HepG2 (cell line): ENCODE data around the gene COQ7. TPM values are rescaled to one million over a fixed set of nuclear protein-coding genes. Genes with fewer than 3 reads are reported as not detected.
A peak's percentile ranks its signal among the peaks of the same experiment; 100 is the strongest.

Experiments used
- ATF7-NPFF ChIP-seq: sonication (generic); formaldehyde crosslinking; IDR thresholded peaks from 2 replicates; pipeline ENCODE4 v1.8.1; 2023; ENCODE audit warnings: mild to moderate bottlenecking, low read depth, missing genetic modification reagents, moderate library complexity
- BCLAF1 ChIP-seq: fragments of 450-650 bp; IDR thresholded peaks from 2 replicates; pipeline ENCODE4 v1.6.1; 2017; ENCODE audit warnings: mild to moderate bottlenecking
- CHD2 ChIP-seq: IDR thresholded peaks from 2 replicates; pipeline ENCODE4 v1.6.1; 2011; ENCODE audit warnings: low read depth, low read length, improper control_type of control experiment
- EP300 ChIP-seq, 3 experiments: sonication (generic) in 1 of 3; formaldehyde crosslinking in 1 of 3; IDR thresholded peaks; 2 replicates each; pipeline versions ENCODE4 v1.5.1 to v1.6.1; 2011 to 2020; ENCODE audit warnings: low read depth in 2 of 3, low read length in 2 of 3, borderline replicate concordance in 1 of 3, improper control_type of control experiment in 1 of 3, mild to moderate bottlenecking in 1 of 3, missing genetic modification reagents in 1 of 3, moderate library complexity in 1 of 3
- FOXJ3 ChIP-seq: sonication (generic); formaldehyde crosslinking; IDR thresholded peaks from 2 replicates; pipeline ENCODE4 v1.4.0; 2020; ENCODE audit warnings: missing genetic modification reagents, mild to moderate bottlenecking, borderline replicate concordance
- GATAD2A ChIP-seq: IDR thresholded peaks from 2 replicates; pipeline ENCODE4 v1.6.1; 2016
- KAT8 ChIP-seq: IDR thresholded peaks from 2 replicates; pipeline ENCODE4 v1.6.1; 2016; ENCODE audit warnings: missing genetic modification reagents, missing compliant biosample characterization
- MAZ ChIP-seq, 2 experiments: sonication (generic) in 1 of 2; formaldehyde crosslinking in 1 of 2; IDR thresholded peaks; 2 replicates each; pipeline versions ENCODE4 v1.5.0 to v1.6.1; 2012 to 2020; ENCODE audit warnings: low read depth in 2 of 2, mild to moderate bottlenecking in 2 of 2, borderline replicate concordance in 1 of 2, improper control_type of control experiment in 1 of 2, low read length in 1 of 2, missing genetic modification reagents in 1 of 2, moderate library complexity in 1 of 2
- NFATC3 ChIP-seq: sonication (generic); formaldehyde crosslinking; IDR thresholded peaks from 2 replicates; pipeline ENCODE4 v1.5.1; 2020; ENCODE audit warnings: mild to moderate bottlenecking, missing genetic modification reagents
- PHB2 ChIP-seq: fragments of 450-650 bp; IDR thresholded peaks from 2 replicates; pipeline ENCODE4 v1.6.1; 2018; ENCODE audit not compliant: partially characterized antibody
- REPIN1 ChIP-seq: sonication (generic); formaldehyde crosslinking; IDR thresholded peaks from 2 replicates; pipeline ENCODE4 v1.8.0; 2022; ENCODE audit warnings: missing genetic modification reagents, low read depth, mild to moderate bottlenecking, borderline replicate concordance
- RXRB ChIP-seq: IDR thresholded peaks from 2 replicates; pipeline ENCODE4 v1.6.1; 2016; ENCODE audit warnings: borderline replicate concordance, missing genetic modification reagents, missing compliant biosample characterization
- SIX1 ChIP-seq: sonication (generic); formaldehyde crosslinking; IDR thresholded peaks from 2 replicates; pipeline ENCODE4 v1.4.0; 2020; ENCODE audit warnings: missing genetic modification reagents, borderline replicate concordance
- SP4 ChIP-seq: sonication (generic); formaldehyde crosslinking; IDR thresholded peaks from 2 replicates; pipeline ENCODE4 v1.8.1; 2023; ENCODE audit warnings: mild to moderate bottlenecking, missing genetic modification reagents
- SRSF4 ChIP-seq: fragments of 200-400 bp; formaldehyde crosslinking; IDR thresholded peaks from one replicate; pipeline ENCODE4 v1.6.1; 2018; ENCODE audit warnings: mild to moderate bottlenecking, low read depth, low read length, moderate library complexity; ENCODE audit not compliant: poor library complexity, severe bottlenecking
- ZNF10 ChIP-seq: sonication (generic); formaldehyde crosslinking; IDR thresholded peaks from 2 replicates; pipeline ENCODE4 v1.4.0; 2020; ENCODE audit warnings: mild to moderate bottlenecking, low read depth, missing genetic modification reagents, borderline replicate concordance
- ZNF205 ChIP-seq: IDR thresholded peaks from 2 replicates; pipeline ENCODE4 v1.6.1; 2018; ENCODE audit warnings: missing biosample characterization, missing genetic modification reagents
- ZNF230 ChIP-seq: sonication (generic); formaldehyde crosslinking; IDR thresholded peaks from 2 replicates; pipeline ENCODE4 v1.4.0; 2020; ENCODE audit warnings: mild to moderate bottlenecking, missing genetic modification reagents
- ZNF543 ChIP-seq: sonication (generic); formaldehyde crosslinking; IDR thresholded peaks from 2 replicates; pipeline ENCODE4 v1.4.0; 2020; ENCODE audit warnings: mild to moderate bottlenecking, missing genetic modification reagents
- ZNF572 ChIP-seq: sonication (generic); formaldehyde crosslinking; IDR thresholded peaks from 2 replicates; pipeline ENCODE4 v1.5.1; 2020; ENCODE audit warnings: mild to moderate bottlenecking, missing genetic modification reagents
- ZNF639 ChIP-seq: conservative IDR thresholded peaks from 2 replicates; pipeline ENCODE4 v1.6.1; 2018; ENCODE audit warnings: missing genetic modification reagents
- ZNF710 ChIP-seq: sonication (generic); formaldehyde crosslinking; IDR thresholded peaks from 2 replicates; pipeline ENCODE4 v1.5.0; 2020; ENCODE audit warnings: mild to moderate bottlenecking, missing genetic modification reagents, borderline replicate concordance
- polyA plus RNA-seq, 8 experiments: library from polyadenylated mRNA; depleted of rRNA in 3 of 8; stranded (reverse) in 7 of 8; unstranded in 1 of 8; fragments of >200 nt; fragmentation: Illumina TruSeq in 4 of 8; extraction: Trizol in 4 of 8; gene quantifications; 2 replicates each; pipeline versions ENCODE4 v1.2.1 to v1.2.3, GENCODE V29; 2011 to 2016; ENCODE audit warnings: low read depth in 4 of 8, missing spikeins in 1 of 8, mixed read lengths in 1 of 8; ENCODE audit not compliant: insufficient read depth in 1 of 8
- total RNA-seq, 5 experiments: library from RNA; depleted of rRNA; stranded (reverse); fragments of >200 nt; fragmentation: Illumina TruSeq; extraction: Trizol; gene quantifications; 2 replicates each; pipeline ENCODE4 v1.2.3, GENCODE V29; 2016; ENCODE audit warnings: low read depth in 1 of 5

The COQ7 gene
- total and polyA plus RNA-seq, 2 of the 13 experiments (the other 11 are each of a cell fraction or from before 2014, with no cell fraction given) = 20.1 to 45.7 TPM

- TF ChIP-seq NFATC3 (no peak), ZNF205 (CRISPR knock-in tag) (peak; percentile 38; the same call in 1 of the 2 replicates), REPIN1 (CRISPR knock-in tag) (no peak), KAT8 (CRISPR knock-in tag) (peak; percentile 53), ZNF10 (CRISPR knock-in tag) (no peak), ZNF230 (CRISPR knock-in tag) (0 out of 2 replicates have a peak, but pooled peaks have one; percentile 47), RXRB (CRISPR knock-in tag) (peak; percentile 40; the same call in 1 of the 2 replicates), FOXJ3 (CRISPR knock-in tag) (peak; percentile 77; the same call in 1 of the 2 replicates), MAZ (IDR thresholded peaks at IDR 0.05; ENCODE audit: borderline replicate concordance, low read depth, low read length) (no peak), MAZ (CRISPR knock-in tag; IDR thresholded peaks at IDR 0.05; ENCODE audit: low read depth) (no peak), SP4 (CRISPR knock-in tag) (no peak), ZNF572 (CRISPR knock-in tag) (no peak), ZNF639 (CRISPR knock-in tag) (no peak), SRSF4 (no peak), BCLAF1 (no peak), CHD2 (no peak), ZNF710 (CRISPR knock-in tag) (0 out of 2 replicates have a peak, but pooled peaks have one; percentile 17), ZNF543 (0 out of 2 replicates have a peak, but pooled peaks have one; percentile 23), ATF7-NPFF (CRISPR knock-in tag) (no peak), EP300 (IDR thresholded peaks at IDR 0.05; ENCODE audit: low read depth in 2 of 2, low read length in 2 of 2) (0 out of 4 replicates have a peak, but pooled peaks of 1 of the 2 experiments have one; percentile 5), EP300 (CRISPR knock-in tag; IDR thresholded peaks at IDR 0.05; ENCODE audit: borderline replicate concordance) (no peak; the same call in 1 of the 2 replicates), SIX1 (peak; percentile 6; the same call in 1 of the 2 replicates), GATAD2A (CRISPR knock-in tag) (peak; percentile 41), PHB2 (no peak)
Measured at GRCh38 chr16:19110537-19111360, 43.3 kb downstream of the COQ7 start (continued).
